ENCODE results near the gene ST7. TPM values are rescaled to one million over a fixed set of nuclear protein-coding genes. Genes with fewer than 3 reads are reported as not detected.
"Not testable (repeated sequence)": the region's sequence is repeated elsewhere in the genome, so short reads cannot be mapped to it uniquely, and the experiment has no call there.

Gene ST7
- total and polyA plus RNA-seq, 7 donors = 5.3 to 37.7 (median 19.0) TPM

GRCh38 chr7:116957874-116958273, 4.6 kb downstream of the ST7 start:
- no peak for DNase-seq
- 69 to 75% methylated on average over 2 of the region's 2 CpGs for WGBS, 2 donors
- no peak for TF ChIP-seq EP300 (IDR thresholded peaks at IDR 0.05)
- TF ChIP-seq POLR2AphosphoS5 (IDR thresholded peaks at IDR 0.05) = no peak
- TF ChIP-seq CTCF (IDR thresholded peaks at IDR 0.05) = no peak
- intact Hi-C loops (cut with DNase I) = no loop called here
- Histone ChIP-seq H3K27me3 (no peaks in the 10 kb centered on the region), H3K36me3 (no peaks in the 10 kb centered on the region), H3K9me3 (no peaks in the 10 kb centered on the region), H3K4me3 (no peak overlapping the region), H3K4me1 (peaks cover 0 to 34% (median 22%) of the 10 kb centered on the region in 4 donors), H3K27ac (no peak overlapping the region)

GRCh38 chr7:116961966-116962673, 8.8 kb downstream of the ST7 start:
- H3K36me3 ChIP-seq; H3K4me1 ChIP-seq; DNase-seq; H3K4me3 ChIP-seq; H3K9me3 ChIP-seq; intact Hi-C loops (cut with DNase I); H3K27ac ChIP-seq; H3K27me3 ChIP-seq: not testable (repeated sequence)
- WGBS, 2 donors = 85 to 87% methylated on average over 4 of the region's 4 CpGs

- intact Hi-C loops (cut with DNase I) = no loop called here
Measured at GRCh38 chr7:116963234-116963633, 9.9 kb downstream of the ST7 start.

GRCh38 chr7:116966601-116967000, 13.3 kb downstream of the ST7 start:
- intact Hi-C loops (cut with DNase I) = no loop called here
- Histone ChIP-seq H3K27me3 (no peaks in the 10 kb centered on the region), H3K27ac (no peak overlapping the region), H3K4me1 (no peaks in the 10 kb centered on the region), H3K4me3 (no peak overlapping the region), H3K36me3 (no peaks in the 10 kb centered on the region), H3K9me3 (no peaks in the 10 kb centered on the region)
- no peak for TF ChIP-seq POLR2AphosphoS5 (IDR thresholded peaks at IDR 0.05)
- TF ChIP-seq EP300 (IDR thresholded peaks at IDR 0.05) = no peak
- TF ChIP-seq POLR2A (IDR thresholded peaks at IDR 0.05) = no peak
- TF ChIP-seq CTCF (IDR thresholded peaks at IDR 0.05) = no peak
- no peak for DNase-seq

More at GRCh38 chr7:116963234-116963633, 9.9 kb downstream of the ST7 start:
- H3K27me3 ChIP-seq = no peaks in the 10 kb centered on the region
- no peak overlapping the region for H3K27ac ChIP-seq
- TF ChIP-seq POLR2AphosphoS5 (IDR thresholded peaks at IDR 0.05) (no peak), EP300 (IDR thresholded peaks at IDR 0.05) (no peak), POLR2A (IDR thresholded peaks at IDR 0.05) (no peak), CTCF (IDR thresholded peaks at IDR 0.05) (no peak)
- H3K4me3 ChIP-seq = no peak overlapping the region
- no peak for DNase-seq
- peaks cover 0 to 5% (median 0%) of the 10 kb centered on the region in 4 donors for H3K4me1 ChIP-seq
- no peaks in the 10 kb centered on the region for H3K9me3 ChIP-seq
- no peaks in the 10 kb centered on the region for H3K36me3 ChIP-seq

- DNase-seq = no peak
- H3K27me3 ChIP-seq = no peaks in the 10 kb centered on the region
- TF ChIP-seq EP300 (IDR thresholded peaks at IDR 0.05) (no peak), CTCF (IDR thresholded peaks at IDR 0.05) (no peak), POLR2A (IDR thresholded peaks at IDR 0.05) (no peak)
- H3K27ac ChIP-seq = no peak overlapping the region
- intact Hi-C loops (cut with DNase I) = no loop called here
- no peak overlapping the region for H3K4me3 ChIP-seq
- no peaks in the 10 kb centered on the region for H3K36me3 ChIP-seq
- 97% methylated on average over 5 of the region's 5 CpGs for WGBS, 2 donors
- no peaks in the 10 kb centered on the region for H3K4me1 ChIP-seq
- no peaks in the 10 kb centered on the region for H3K9me3 ChIP-seq
Measured at GRCh38 chr7:116967254-116967922, 14.1 kb downstream of the ST7 start.

All from sigmoid colon (tissue), 7 donors.